CD4-positive, CD25-positive, alpha-beta regulatory T cell (primary cell): ENCODE results near the gene MYL7. TPM values are rescaled to one million over a fixed set of nuclear protein-coding genes. Genes with fewer than 3 reads are reported as not detected.

Experiments
- ATAC-seq, 2 donors: fragments of 150-1000 bp; cut with Tn5 transposase; one replicate each; pipeline ENCODE4 v1.10.0; 2021; ENCODE audit warnings: low read depth in 2 of 2, moderate number of reproducible peaks in 2 of 2, moderate library complexity in 1 of 2
- DNase-seq, 3 donors: peaks; one replicate each; pipeline versions ENCODE4 v3.0.0 to v3.0.0-alpha.2; 2012 to 2022; ENCODE audit warnings: mixed read lengths in 1 of 3
- H3K27ac ChIP-seq: one replicate; pipeline ENCODE4 v1.7.0; 2013; ENCODE audit warnings: mild to moderate bottlenecking, low read length; ENCODE audit not compliant: insufficient read depth, poor library complexity, severe bottlenecking
- H3K27me3 ChIP-seq: one replicate; pipeline ENCODE4 v1.7.0; 2013; ENCODE audit warnings: low read length; ENCODE audit not compliant: control insufficient read depth, insufficient read depth
- H3K36me3 ChIP-seq: one replicate; pipeline ENCODE4 v1.7.0; 2013; ENCODE audit warnings: mild to moderate bottlenecking, low read length, moderate library complexity; ENCODE audit not compliant: control insufficient read depth, insufficient read depth
- H3K4me1 ChIP-seq: 2 replicates; pipeline ENCODE4 v1.7.0; 2013; ENCODE audit warnings: mild to moderate bottlenecking, low read length; ENCODE audit not compliant: insufficient read depth, control insufficient read depth, poor library complexity, severe bottlenecking
- H3K4me3 ChIP-seq: one replicate; pipeline ENCODE4 v1.7.0; 2013; ENCODE audit warnings: low read depth, mild to moderate bottlenecking, low read length, moderate library complexity
- H3K9me3 ChIP-seq, 2 experiments: 1 replicate in 1 of 2; 2 replicates in 1 of 2; pipeline ENCODE4 v1.7.0; 2013; ENCODE audit warnings: low read length in 2 of 2, mild to moderate bottlenecking in 1 of 2, moderate library complexity in 1 of 2; ENCODE audit not compliant: control insufficient read depth in 2 of 2
- H3K27ac Mint-ChIP-seq, 3 donors: one replicate each; pipeline ENCODE4 v1.8.0; 2020 to 2022; ENCODE audit warnings: mild to moderate bottlenecking in 3 of 3, mixed read lengths in 3 of 3, moderate library complexity in 2 of 3
- H3K27me3 Mint-ChIP-seq: one replicate; pipeline ENCODE4 v1.8.0; 2022; ENCODE audit warnings: mild to moderate bottlenecking, mixed read lengths
- H3K36me3 Mint-ChIP-seq: one replicate; pipeline ENCODE4 v1.8.0; 2020; ENCODE audit warnings: mixed read lengths
- H3K4me1 Mint-ChIP-seq, 4 donors: one replicate each; pipeline ENCODE4 v1.8.0; 2020 to 2022; ENCODE audit warnings: mixed read lengths in 4 of 4, mild to moderate bottlenecking in 1 of 4
- H3K4me3 Mint-ChIP-seq, 4 donors: one replicate each; pipeline ENCODE4 v1.8.0; 2020 to 2022; ENCODE audit warnings: mild to moderate bottlenecking in 4 of 4, mixed read lengths in 4 of 4, moderate library complexity in 3 of 4
- H3K9me3 Mint-ChIP-seq, 7 donors: one replicate each; pipeline ENCODE4 v1.8.0; 2020 to 2022; ENCODE audit warnings: mixed read lengths in 7 of 7, mild to moderate bottlenecking in 3 of 7, moderate library complexity in 2 of 7
- polyA plus RNA-seq, 4 donors: library from polyadenylated mRNA; unstranded; fragments of 300-500 nt; fragmentation: Illumina TruSeq; gene quantifications; one replicate each; pipeline ENCODE4 v1.2.3, GENCODE V29; 2021
- total RNA-seq: library from RNA; stranded (reverse); gene quantifications from one replicate; pipeline ENCODE4 v1.2.3, GENCODE V29; 2022

Gene MYL7
- total and polyA plus RNA-seq, 5 donors from 2014 or later: not detected

- no peaks in the 10 kb centered on the region for H3K4me1 ChIP-seq
- Mint-ChIP-seq H3K36me3 (no peaks in the 10 kb centered on the region), H3K27ac (no peak overlapping the region), H3K27me3 (peaks cover 25% of the 10 kb centered on the region), H3K9me3 (peaks cover 0 to 7% (median 0%) of the 10 kb centered on the region in 7 donors), H3K4me3 (no peak overlapping the region), H3K4me1 (peaks cover 0 to 3% (median 0%) of the 10 kb centered on the region in 4 donors)
- H3K9me3 ChIP-seq: no peaks in the 10 kb centered on the region
- H3K27me3 ChIP-seq: peaks cover 8% of the 10 kb centered on the region
- no peak overlapping the region for H3K4me3 ChIP-seq
- no peak for ATAC-seq
- H3K36me3 ChIP-seq: no peaks in the 10 kb centered on the region
- no peak for DNase-seq
- H3K27ac ChIP-seq: no peak overlapping the region
Measured at GRCh38 chr7:44163591-44163990, 22.5 kb upstream of the MYL7 start.

- H3K4me3 ChIP-seq: no peak overlapping the region
- peaks cover 8% of the 10 kb centered on the region for H3K27me3 ChIP-seq
- no peak overlapping the region for H3K27ac Mint-ChIP-seq
- no peaks in the 10 kb centered on the region for H3K9me3 ChIP-seq
- DNase-seq (no peak), ATAC-seq (no peak)
- H3K4me1 ChIP-seq: no peaks in the 10 kb centered on the region
- no peak overlapping the region for H3K4me3 Mint-ChIP-seq
- no peaks in the 10 kb centered on the region for H3K36me3 ChIP-seq
- peaks cover 0 to 2% (median 0%) of the 10 kb centered on the region in 4 donors for H3K4me1 Mint-ChIP-seq
- H3K9me3 Mint-ChIP-seq: peaks cover 0 to 7% (median 0%) of the 10 kb centered on the region in 7 donors
- no peaks in the 10 kb centered on the region for H3K36me3 Mint-ChIP-seq
- H3K27ac ChIP-seq: no peak overlapping the region
- H3K27me3 Mint-ChIP-seq: peaks cover 22% of the 10 kb centered on the region
Measured at GRCh38 chr7:44162785-44163395, 21.8 kb upstream of the MYL7 start.

GRCh38 chr7:44162179-44162578 is 21.0 kb upstream of the MYL7 start:
- H3K27ac Mint-ChIP-seq: no peak overlapping the region
- Histone ChIP-seq H3K27ac (no peak overlapping the region), H3K36me3 (no peaks in the 10 kb centered on the region), H3K27me3 (peaks cover 8% of the 10 kb centered on the region), H3K9me3 (no peaks in the 10 kb centered on the region), H3K4me1 (no peaks in the 10 kb centered on the region), H3K4me3 (no peak overlapping the region)
- DNase-seq (no peak), ATAC-seq (no peak)
- peaks cover 16% of the 10 kb centered on the region for H3K27me3 Mint-ChIP-seq
- H3K9me3 Mint-ChIP-seq: peaks cover 0 to 7% (median 0%) of the 10 kb centered on the region in 7 donors
- no peaks in the 10 kb centered on the region for H3K4me1 Mint-ChIP-seq
- no peaks in the 10 kb centered on the region for H3K36me3 Mint-ChIP-seq
- H3K4me3 Mint-ChIP-seq: no peak overlapping the region

- no peaks in the 10 kb centered on the region for H3K9me3 ChIP-seq
- no peaks in the 10 kb centered on the region for H3K36me3 ChIP-seq
- Mint-ChIP-seq H3K27ac (no peak overlapping the region), H3K27me3 (peaks cover 13% of the 10 kb centered on the region), H3K36me3 (no peaks in the 10 kb centered on the region), H3K9me3 (peaks cover 0 to 7% (median 0%) of the 10 kb centered on the region in 7 donors), H3K4me3 (no peak overlapping the region), H3K4me1 (no peaks in the 10 kb centered on the region)
- H3K4me1 ChIP-seq: no peaks in the 10 kb centered on the region
- DNase-seq: no peak
- no peak for ATAC-seq
- H3K27ac ChIP-seq: no peak overlapping the region
- H3K27me3 ChIP-seq: peaks cover 8% of the 10 kb centered on the region
- no peak overlapping the region for H3K4me3 ChIP-seq
Measured at GRCh38 chr7:44161371-44161770, 20.2 kb upstream of the MYL7 start.

GRCh38 chr7:44159824-44160630 is 18.9 kb upstream of the MYL7 start:
- H3K9me3 ChIP-seq: no peaks in the 10 kb centered on the region
- H3K27ac Mint-ChIP-seq: no peak overlapping the region
- H3K27me3 Mint-ChIP-seq: peaks cover 13% of the 10 kb centered on the region
- no peak overlapping the region for H3K4me3 Mint-ChIP-seq
- H3K36me3 Mint-ChIP-seq: no peaks in the 10 kb centered on the region
- H3K9me3 Mint-ChIP-seq: peaks cover 0 to 7% (median 0%) of the 10 kb centered on the region in 7 donors
- ATAC-seq (no peak), DNase-seq (no peak)
- no peaks in the 10 kb centered on the region for H3K36me3 ChIP-seq
- no peaks in the 10 kb centered on the region for H3K4me1 Mint-ChIP-seq
- H3K27ac ChIP-seq: no peak overlapping the region
- no peaks in the 10 kb centered on the region for H3K4me1 ChIP-seq
- H3K27me3 ChIP-seq: peaks cover 8% of the 10 kb centered on the region
- H3K4me3 ChIP-seq: no peak overlapping the region

GRCh38 chr7:44158873-44159631 is 17.9 kb upstream of the MYL7 start:
- H3K4me3 ChIP-seq: no peak overlapping the region
- DNase-seq (no peak), ATAC-seq (no peak)
- Mint-ChIP-seq H3K27ac (no peak overlapping the region), H3K4me1 (no peaks in the 10 kb centered on the region), H3K4me3 (peak overlapping the region in 1 of 4 donors; percentile 68), H3K9me3 (peaks cover 0 to 2% (median 0%) of the 10 kb centered on the region in 7 donors), H3K27me3 (peaks cover 9% of the 10 kb centered on the region), H3K36me3 (no peaks in the 10 kb centered on the region)
- H3K9me3 ChIP-seq: no peaks in the 10 kb centered on the region
- no peak overlapping the region for H3K27ac ChIP-seq
- peaks cover 8% of the 10 kb centered on the region for H3K27me3 ChIP-seq
- H3K36me3 ChIP-seq: no peaks in the 10 kb centered on the region
- H3K4me1 ChIP-seq: no peaks in the 10 kb centered on the region

- Histone ChIP-seq H3K27me3 (peaks cover 4% of the 10 kb centered on the region), H3K4me1 (no peaks in the 10 kb centered on the region), H3K36me3 (no peaks in the 10 kb centered on the region), H3K9me3 (no peaks in the 10 kb centered on the region), H3K27ac (no peak overlapping the region), H3K4me3 (no peak overlapping the region)
- DNase-seq (no peak), ATAC-seq (no peak)
- peaks cover 6% of the 10 kb centered on the region for H3K27me3 Mint-ChIP-seq
- H3K4me3 Mint-ChIP-seq: no peak overlapping the region
- H3K4me1 Mint-ChIP-seq: no peaks in the 10 kb centered on the region
- H3K27ac Mint-ChIP-seq: no peak overlapping the region
- peaks cover 0 to 2% (median 0%) of the 10 kb centered on the region in 7 donors for H3K9me3 Mint-ChIP-seq
- no peaks in the 10 kb centered on the region for H3K36me3 Mint-ChIP-seq
Measured at GRCh38 chr7:44158096-44158872, 17.2 kb upstream of the MYL7 start.
